Ovary (tissue), 9 donors: ENCODE measurements around the gene PRR29. TPM values are rescaled to one million over a fixed set of nuclear protein-coding genes. Genes with fewer than 3 reads are reported as not detected.

Experiments
- DNase-seq, 5 donors: peaks; one replicate each; pipeline ENCODE4 v3.0.0-alpha.2; 2019 to 2020
- H3K27ac ChIP-seq, 2 donors: fragments of 200-600 bp; one replicate each; pipeline versions ENCODE4 v1.5.1 to v1.8.0; 2019 to 2022
- H3K27me3 ChIP-seq: fragments of 200-600 bp; one replicate; pipeline ENCODE4 v1.8.0; 2022
- H3K36me3 ChIP-seq: fragments of 200-600 bp; sonication (generic); one replicate; pipeline ENCODE4 v1.5.1; 2019
- H3K4me1 ChIP-seq: one replicate; pipeline ENCODE4 v1.8.1; 2013; ENCODE audit warnings: mild to moderate bottlenecking, moderate library complexity; ENCODE audit not compliant: insufficient read depth
- H3K4me3 ChIP-seq: fragments of 200-600 bp; sonication (generic); one replicate; pipeline ENCODE4 v1.5.1; 2017
- H3K9me3 ChIP-seq, 2 donors: fragments of 200-600 bp in 1 of 2; sonication (generic) in 1 of 2; one replicate each; pipeline versions ENCODE4 v1.5.1 to v1.8.1; 2013 to 2019; ENCODE audit warnings: mild to moderate bottlenecking in 1 of 2, moderate library complexity in 1 of 2
- EP300 ChIP-seq: sonication (generic); formaldehyde crosslinking; IDR thresholded peaks from one replicate; pipeline ENCODE4 v1.6.1; 2017; ENCODE audit warnings: antibody characterized with exemption
- POLR2A ChIP-seq: fragments of 450-650 bp; IDR thresholded peaks from one replicate; pipeline ENCODE4 v1.6.1; 2017; ENCODE audit warnings: antibody characterized with exemption, mild to moderate bottlenecking, moderate library complexity
- WGBS, 3 donors: extraction: QIAGEN DNeasy Blood & Tissue Kit in 1 of 3; methylation state at CpG; one replicate each; pipeline versions ENCODE4 v1.1.5 to v1.1.7; 2013 to 2017; 5-methylcytosine and 5-hydroxymethylcytosine counted together
- intact Hi-C, 4 donors: fragments of 100-400 bp; cut with DNase I; formaldehyde crosslinking; loops; one replicate each; pipeline versions ENCODE4 v1.11.0 to v1.15.1; 2022 to 2023
- polyA plus RNA-seq, 2 donors: library from polyadenylated mRNA; stranded (reverse); fragments of 200-250 nt in 1 of 2; fragments of 350-450 nt in 1 of 2; fragmentation: Illumina TruSeq in 1 of 2; extraction: RNeasy Lipid Tissue Mini Kit (QIAGEN cat#74804) in 1 of 2; gene quantifications; one replicate each; pipeline ENCODE4 v1.2.3, GENCODE V29; 2013 to 2014
- total RNA-seq, 7 donors: library from RNA; depleted of rRNA in 2 of 7; stranded (reverse); fragments of >200 nt in 2 of 7; fragmentation: NEBNext Ultra II Directional in 3 of 7; extraction: Animal tissue kit (Norgen Biotek cat#: 25700) in 3 of 7; gene quantifications; one replicate each; pipeline versions ENCODE4 v1.1.0 to v1.2.4, GENCODE V29; 2016 to 2023
- TF ChIP-seq, protein P1 (sequence below), 3 donors: fragments of 450-650 bp in 2 of 3; fragments of 200-600 bp in 1 of 3; IDR thresholded peaks; one replicate each; pipeline versions ENCODE4 v1.5.1 to v1.8.0; 2016 to 2022; ENCODE audit warnings: antibody characterized with exemption in 3 of 3, mild to moderate bottlenecking in 1 of 3
- donor health status: DM: no; HTN: no; CAD: no; lungs with moderate emphysema.
- donor health status: DM: no; HTN: no; CAD: no.
- donor health status: Bipolar disorder and iron deficiency.
- donor health status: DM: yes; HTN: yes; CAD: no.
- donor health status: DM: no; HTN: no; CAD: no.
- donor health status: DM: yes; HTN: yes; CAD: no.

The PRR29 gene
- total and polyA plus RNA-seq, 9 donors = 0.05 to 58.5 (median 1.8) TPM; not detected in 1

DNA sequence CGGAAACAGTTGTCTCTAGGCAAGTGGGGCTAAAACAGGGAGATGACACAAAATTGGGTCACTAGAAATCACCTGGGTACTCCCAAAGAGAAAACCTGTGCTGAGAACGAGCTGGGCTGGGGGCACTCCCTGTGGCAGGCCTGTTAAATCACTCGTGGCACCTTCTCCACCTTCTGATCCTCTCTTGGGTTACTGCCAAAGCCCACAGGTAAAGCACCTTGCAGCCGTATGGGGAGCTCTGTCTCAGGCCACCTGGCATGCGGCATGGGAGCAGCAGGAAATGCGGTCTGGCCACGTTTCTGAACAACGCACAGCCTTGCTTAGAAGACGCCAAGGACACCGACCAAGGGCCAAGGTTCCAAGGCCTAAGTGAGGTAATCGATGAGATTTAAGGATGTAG is 43.8 kb downstream of the PRR29 start:
- H3K9me3 ChIP-seq = no peaks in the 10 kb centered on the region
- peak overlapping the region in 1 of 2 donors; percentile 57 for H3K27ac ChIP-seq
- WGBS, 3 donors = 23 to 50% (median 40%) methylated on average over 11 of the region's 11 CpGs
- DNase-seq = peak in 2 of 5 donors; percentile 39
- H3K4me3 ChIP-seq = no peak overlapping the region
- intact Hi-C loops = no loop called here
- H3K4me1 ChIP-seq = peaks cover 19% of the 10 kb centered on the region
- H3K27me3 ChIP-seq = no peaks in the 10 kb centered on the region
- H3K36me3 ChIP-seq = no peaks in the 10 kb centered on the region
- TF ChIP-seq POLR2A (no peak), EP300 (no peak)
- TF ChIP-seq, protein P1, sequence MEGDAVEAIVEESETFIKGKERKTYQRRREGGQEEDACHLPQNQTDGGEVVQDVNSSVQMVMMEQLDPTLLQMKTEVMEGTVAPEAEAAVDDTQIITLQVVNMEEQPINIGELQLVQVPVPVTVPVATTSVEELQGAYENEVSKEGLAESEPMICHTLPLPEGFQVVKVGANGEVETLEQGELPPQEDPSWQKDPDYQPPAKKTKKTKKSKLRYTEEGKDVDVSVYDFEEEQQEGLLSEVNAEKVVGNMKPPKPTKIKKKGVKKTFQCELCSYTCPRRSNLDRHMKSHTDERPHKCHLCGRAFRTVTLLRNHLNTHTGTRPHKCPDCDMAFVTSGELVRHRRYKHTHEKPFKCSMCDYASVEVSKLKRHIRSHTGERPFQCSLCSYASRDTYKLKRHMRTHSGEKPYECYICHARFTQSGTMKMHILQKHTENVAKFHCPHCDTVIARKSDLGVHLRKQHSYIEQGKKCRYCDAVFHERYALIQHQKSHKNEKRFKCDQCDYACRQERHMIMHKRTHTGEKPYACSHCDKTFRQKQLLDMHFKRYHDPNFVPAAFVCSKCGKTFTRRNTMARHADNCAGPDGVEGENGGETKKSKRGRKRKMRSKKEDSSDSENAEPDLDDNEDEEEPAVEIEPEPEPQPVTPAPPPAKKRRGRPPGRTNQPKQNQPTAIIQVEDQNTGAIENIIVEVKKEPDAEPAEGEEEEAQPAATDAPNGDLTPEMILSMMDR (IDR thresholded peaks at IDR 0.05) = no peak

DNA sequence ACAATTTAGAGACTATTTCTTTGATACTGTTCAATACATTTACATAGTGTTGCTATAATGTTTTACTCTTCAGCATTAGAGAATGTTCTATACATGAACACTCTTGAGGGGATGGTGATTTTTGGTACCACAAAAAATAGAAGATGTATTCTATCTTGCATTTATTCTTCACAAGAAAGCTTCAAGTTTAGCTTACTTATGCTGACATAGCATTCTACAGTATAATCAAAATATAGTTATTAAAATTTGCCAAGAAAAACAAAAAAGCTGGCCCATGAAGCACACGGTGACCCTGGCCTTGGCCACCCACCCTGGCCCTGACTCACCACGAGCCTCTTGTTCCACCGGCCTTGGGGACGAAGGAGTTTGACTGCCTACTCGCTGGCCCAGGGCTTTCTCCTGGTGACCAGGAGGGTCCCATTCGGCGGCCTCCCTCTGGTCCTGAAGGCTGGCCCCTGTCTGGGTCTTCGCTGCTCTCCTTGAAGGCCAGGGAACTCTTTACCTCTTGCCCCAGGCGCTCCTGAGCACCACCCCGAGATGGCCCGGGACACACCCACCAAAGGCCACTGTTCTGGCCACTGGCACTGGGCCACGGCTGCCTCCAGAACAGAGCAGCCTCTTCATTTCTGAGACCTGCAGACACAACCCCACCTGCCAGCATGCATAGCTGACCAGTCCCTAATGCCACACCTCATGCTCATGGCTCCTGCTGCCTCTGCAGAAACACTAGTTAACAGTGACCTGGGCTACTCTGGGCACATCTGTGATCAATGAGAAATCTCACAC is 44.7 kb downstream of the PRR29 start:
- intact Hi-C loops = no loop called here
- TF ChIP-seq, protein P1 (IDR thresholded peaks at IDR 0.05) = no peak
- no peak for TF ChIP-seq POLR2A
- no peak for TF ChIP-seq EP300
- no peaks in the 10 kb centered on the region for H3K27me3 ChIP-seq

DNA sequence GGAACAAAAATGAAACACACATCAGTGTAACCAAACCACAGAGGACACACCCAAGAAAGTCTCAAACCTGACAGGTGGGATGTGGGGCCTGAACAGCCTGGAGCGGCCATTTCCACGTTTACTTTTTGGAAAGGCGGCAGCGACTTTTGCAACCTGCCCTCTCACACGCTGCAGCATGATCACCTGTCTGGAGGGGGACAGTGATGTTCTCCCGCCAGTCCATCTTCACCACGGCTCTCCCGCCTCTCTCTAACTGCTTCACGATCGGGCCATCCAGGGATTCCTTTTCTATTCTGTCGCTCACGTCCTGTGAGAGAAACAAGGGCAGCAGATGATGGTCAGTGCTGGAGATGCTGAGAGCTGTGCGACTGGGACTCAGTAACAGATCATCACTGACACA is 47.0 kb downstream of the PRR29 start:
- Histone ChIP-seq H3K4me1 (peaks cover 16% of the 10 kb centered on the region), H3K9me3 (no peaks in the 10 kb centered on the region), H3K36me3 (no peaks in the 10 kb centered on the region), H3K27ac (no peak overlapping the region), H3K27me3 (no peaks in the 10 kb centered on the region), H3K4me3 (no peak overlapping the region)
- DNase-seq = no peak
- TF ChIP-seq, protein P1 (IDR thresholded peaks at IDR 0.05) = no peak
- TF ChIP-seq POLR2A (no peak), EP300 (no peak)
- 85 to 89% (median 86%) methylated on average over 13 of the region's 13 CpGs for WGBS, 3 donors
- intact Hi-C loops = no loop called here

More for the DNA sequence above, 44.7 kb downstream of the PRR29 start:
- H3K36me3 ChIP-seq = no peaks in the 10 kb centered on the region
- H3K27ac ChIP-seq = peak overlapping the region in 1 of 2 donors; percentile 57
- H3K9me3 ChIP-seq = no peaks in the 10 kb centered on the region
- H3K4me1 ChIP-seq = peaks cover 19% of the 10 kb centered on the region
- WGBS, 3 donors = 18 to 34% (median 19%) methylated on average over 7 to 12 of the region's 12 CpGs
- H3K4me3 ChIP-seq = no peak overlapping the region
- peak; percentile 62 to 79 (median 76) for DNase-seq

DNA sequence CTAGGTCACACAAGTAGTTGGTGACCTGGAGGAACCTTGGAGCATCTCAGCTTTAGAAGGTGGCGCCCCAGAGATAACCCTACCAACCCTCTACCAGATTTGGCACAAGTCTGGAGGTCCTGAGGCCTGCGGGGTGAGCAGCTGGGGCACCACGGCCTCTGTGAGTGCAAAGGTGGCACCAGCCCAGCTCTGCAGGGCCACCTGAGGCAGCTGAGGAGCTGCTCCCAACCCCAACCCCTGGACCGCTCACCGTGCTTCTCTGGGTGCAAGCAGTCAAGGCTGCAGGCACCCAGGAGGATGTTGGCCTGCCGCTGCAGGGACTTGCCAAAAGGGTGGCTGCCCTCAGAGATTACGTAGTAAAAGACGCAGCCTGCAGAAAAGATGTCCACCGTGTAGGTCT is 50.7 kb downstream of the PRR29 start:
- Histone ChIP-seq H3K27me3 (no peaks in the 10 kb centered on the region), H3K4me1 (no peaks in the 10 kb centered on the region), H3K9me3 (no peaks in the 10 kb centered on the region), H3K27ac (no peak overlapping the region), H3K4me3 (no peak overlapping the region), H3K36me3 (no peaks in the 10 kb centered on the region)
- intact Hi-C loops = no loop called here
- DNase-seq = no peak
- TF ChIP-seq, protein P1 (IDR thresholded peaks at IDR 0.05) = no peak
- TF ChIP-seq EP300 (no peak), POLR2A (no peak)
- 82 to 87% (median 84%) methylated on average over 9 of the region's 9 CpGs for WGBS, 3 donors
